GM18520 (cell line): ENCODE results near the gene PTGS2.

ENCODE experiments used
- ATAC-seq: cut with Tn5 transposase; IDR thresholded peaks from one replicate; pipeline ENCODE4 v1.9.1; 2021; ENCODE audit not compliant: unreplicated experiment

The PTGS2 gene

GRCh38 chr1:186680245-186681061 is at the start of gene PTGS2:
TSS of gene PTGS2 (minus strand) at chr1:186680423. CDS start at chr1:186680290, 133 bp downstream.
- peak; percentile 85 for ATAC-seq

GRCh38 chr1:186722711-186723309 is 42.6 kb upstream of the PTGS2 start:
- peak; percentile 73 for ATAC-seq

GRCh38 chr1:186717286-186717685 is 37.1 kb upstream of the PTGS2 start:
- ATAC-seq: no peak

- ATAC-seq: no peak
These were observed 35.9 kb upstream of the PTGS2 start for GRCh38 chr1:186715887-186716809.

- no peak for ATAC-seq
These were observed 30.5 kb upstream of the PTGS2 start for GRCh38 chr1:186710696-186711095.

- ATAC-seq: no peak
These were observed 28.5 kb upstream of the PTGS2 start for GRCh38 chr1:186708694-186709097.

GRCh38 chr1:186703209-186703766 is 23.1 kb upstream of the PTGS2 start:
- no peak for ATAC-seq

GRCh38 chr1:186700722-186701121 is 20.5 kb upstream of the PTGS2 start:
- ATAC-seq: no peak

GRCh38 chr1:186699519-186699918 is 19.3 kb upstream of the PTGS2 start:
- no peak for ATAC-seq

- ATAC-seq: no peak
These were observed 9.7 kb upstream of the PTGS2 start for GRCh38 chr1:186689907-186690306.

GRCh38 chr1:186689376-186689775 is 9.2 kb upstream of the PTGS2 start:
- no peak for ATAC-seq

- no peak for ATAC-seq
These were observed 3.6 kb upstream of the PTGS2 start for GRCh38 chr1:186683652-186684410.

GRCh38 chr1:186682736-186683135 is 2.5 kb upstream of the PTGS2 start:
- no peak for ATAC-seq

GRCh38 chr1:186681801-186682200 is 1.6 kb upstream of the PTGS2 start:
- ATAC-seq: no peak

- no peak for ATAC-seq
These were observed 898 bp upstream of the PTGS2 start for GRCh38 chr1:186681121-186681520.

GRCh38 chr1:186679924-186680244 is 339 bp downstream of the PTGS2 start:
- ATAC-seq: no peak

GRCh38 chr1:186678155-186678554 is 2.1 kb downstream of the PTGS2 start:
- ATAC-seq: no peak

- ATAC-seq: no peak
These were observed 7.6 kb downstream of the PTGS2 start for GRCh38 chr1:186672596-186672995.

- ATAC-seq: no peak
These were observed 8.1 kb downstream of the PTGS2 start for GRCh38 chr1:186672131-186672530.

- ATAC-seq: no peak
These were observed 8.9 kb downstream of the PTGS2 start for GRCh38 chr1:186671136-186671825.
